Left forelimb (tissue), 1 donor: Measurements from ENCODE around the gene SETBP1.

Experiments used
- DNase-seq: peaks from one replicate; pipeline ENCODE4 v3.0.0-alpha.2; 2018; ENCODE audit warnings: low spot score

Gene SETBP1

DNA sequence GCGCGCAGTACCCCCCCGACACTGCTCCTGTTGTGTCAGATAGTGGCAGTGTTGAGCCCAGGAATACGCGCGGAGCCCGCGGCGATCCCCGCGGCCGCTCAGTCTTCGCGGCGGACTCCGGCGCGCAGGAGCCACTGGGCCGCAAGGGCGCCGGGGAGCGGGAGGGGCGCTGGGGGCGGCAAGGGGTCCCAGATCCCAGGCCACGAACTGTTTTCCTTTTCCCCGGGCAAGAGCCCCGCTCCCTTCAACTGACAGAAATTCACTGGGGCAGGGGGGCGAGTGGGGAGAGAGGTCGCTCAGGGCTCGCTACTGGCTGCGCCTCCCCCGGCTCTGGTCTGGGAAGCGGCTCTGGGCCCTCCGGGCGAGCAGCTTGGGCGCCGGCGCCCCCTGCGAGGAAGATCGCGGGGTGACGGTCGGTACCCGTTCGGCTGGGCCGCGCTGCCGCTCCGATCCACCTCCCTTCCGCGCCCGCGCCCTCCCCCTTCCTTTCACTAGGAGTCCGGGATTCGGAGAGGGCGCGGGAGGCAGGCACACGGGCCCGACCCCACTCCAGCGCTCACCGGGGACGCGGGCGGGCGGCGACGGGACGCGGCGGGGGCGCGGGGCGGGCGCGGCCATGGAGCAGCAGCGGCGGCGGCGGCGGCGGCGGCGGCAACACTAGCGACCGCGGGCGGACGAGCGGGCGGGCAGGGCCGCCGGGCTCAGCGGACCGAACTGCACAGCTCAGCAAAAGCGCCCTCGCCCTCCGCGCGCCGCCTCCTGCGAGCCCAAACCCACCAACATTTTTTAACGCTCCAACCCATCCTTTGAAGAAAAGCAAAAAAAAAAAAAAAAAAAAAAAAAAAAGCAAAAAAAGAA is 1.4 kb upstream of the SETBP1 start:
- peak; percentile 91 for DNase-seq

DNA sequence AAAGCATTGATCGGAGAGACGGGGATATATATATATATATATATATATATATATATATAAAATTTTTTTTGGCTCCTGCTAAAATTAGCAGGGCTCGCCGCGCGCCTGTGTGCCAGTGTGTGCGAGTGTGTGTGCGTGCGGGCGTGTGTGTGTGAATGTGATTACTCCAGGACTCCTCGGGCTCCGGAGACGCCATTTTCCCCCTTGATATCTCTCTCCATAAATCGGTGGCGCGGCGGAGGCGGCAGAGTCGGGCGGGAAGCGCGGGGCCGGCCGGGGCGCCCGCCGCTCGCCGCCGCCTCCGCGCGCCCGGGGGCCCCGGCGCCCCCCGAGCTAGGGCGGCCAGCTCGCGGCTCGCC is 795 bp upstream of the SETBP1 start:
- DNase-seq: peak; percentile 76

DNA sequence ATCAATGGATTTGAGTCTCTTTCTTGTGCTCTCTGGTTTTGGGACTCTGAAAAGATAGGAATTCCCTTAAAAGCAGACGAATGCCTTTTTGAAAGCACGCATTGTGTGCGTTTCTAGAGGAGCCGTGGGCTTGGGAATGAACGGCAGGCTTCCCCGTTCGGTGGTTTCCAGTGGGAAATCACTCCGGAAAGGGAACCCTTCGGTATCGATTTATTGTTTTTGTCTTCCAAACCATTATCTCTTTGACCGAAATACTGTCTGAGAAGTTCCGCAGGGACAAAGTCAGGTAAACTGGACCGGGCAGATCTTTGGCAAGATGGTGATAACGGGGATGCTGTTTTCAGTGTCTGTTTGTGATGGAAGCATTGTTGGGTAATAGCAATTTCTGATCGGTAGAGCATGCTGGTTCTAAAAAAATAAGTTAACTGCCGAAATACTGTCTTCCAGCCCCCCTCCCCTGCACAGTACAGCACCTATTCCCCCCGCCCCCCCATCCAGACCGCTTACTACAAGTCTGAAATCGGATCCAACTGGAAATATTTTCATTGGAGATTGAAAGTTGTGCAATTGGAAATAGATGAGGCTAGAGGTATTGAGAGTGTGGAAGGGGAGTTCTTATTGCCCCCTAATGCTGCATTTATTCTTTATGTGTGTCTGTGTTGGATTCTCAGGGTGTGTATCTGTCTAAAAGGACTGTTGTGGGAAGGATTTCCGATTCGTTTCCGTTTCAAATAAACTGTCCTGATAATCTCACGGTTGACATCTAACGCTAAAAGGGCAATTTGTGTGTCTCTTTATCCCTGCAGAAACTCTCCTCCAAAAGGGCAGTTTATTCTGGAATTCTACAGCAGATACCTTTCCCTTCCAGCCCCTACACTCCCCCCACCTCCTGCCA is 635 bp downstream of the SETBP1 start:
- no peak for DNase-seq

DNA sequence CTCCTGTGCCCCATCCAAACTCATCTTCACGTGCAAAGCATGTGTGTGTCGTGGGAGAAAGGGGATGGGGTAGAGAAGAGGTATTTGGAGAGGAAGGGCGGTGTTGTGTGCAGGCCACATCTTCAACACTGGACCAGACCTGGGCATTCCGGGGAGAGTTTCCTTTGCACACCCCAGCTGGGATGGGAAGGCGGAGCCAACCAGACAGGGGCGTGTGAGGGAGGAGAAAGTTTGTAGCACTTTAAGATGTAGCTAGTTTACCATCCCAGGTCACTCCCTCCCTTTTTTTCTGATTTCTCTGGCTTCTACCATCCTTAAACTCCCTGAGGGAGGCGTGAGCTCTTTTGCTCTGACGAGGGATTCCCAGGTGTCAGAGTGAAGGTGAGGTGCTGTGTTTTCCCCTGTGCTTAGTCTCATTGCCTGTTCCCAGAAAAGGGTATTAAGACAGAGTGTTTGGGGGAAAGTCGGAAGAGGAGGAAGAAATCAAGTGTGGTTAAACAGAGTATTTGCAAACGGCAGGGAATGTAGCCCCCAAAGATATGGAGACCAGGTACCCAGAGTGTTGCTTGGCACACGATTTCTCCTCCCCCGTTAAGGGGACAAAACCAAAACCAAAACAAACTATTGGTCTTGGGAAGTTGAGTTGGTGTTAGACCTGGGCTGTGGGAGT is 1.6 kb downstream of the SETBP1 start:
- no peak for DNase-seq

DNA sequence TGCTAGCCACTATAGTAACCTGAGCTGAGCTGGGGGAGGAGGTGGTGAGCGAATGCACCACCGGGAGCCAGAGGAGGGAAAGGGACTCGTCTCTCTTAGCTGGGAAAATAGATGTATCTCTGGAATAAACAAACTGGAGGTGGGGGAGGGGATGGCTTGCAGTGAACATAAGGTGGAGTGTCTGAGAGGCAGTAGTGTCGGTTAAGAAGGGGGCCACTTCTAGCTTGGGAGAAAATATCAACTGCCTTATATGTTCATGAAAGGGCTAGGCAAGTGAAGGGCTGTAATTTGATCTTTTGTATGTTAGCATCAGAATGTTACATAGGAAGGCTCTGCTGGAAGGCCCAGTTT is 2.2 kb downstream of the SETBP1 start:
- DNase-seq: no peak

DNA sequence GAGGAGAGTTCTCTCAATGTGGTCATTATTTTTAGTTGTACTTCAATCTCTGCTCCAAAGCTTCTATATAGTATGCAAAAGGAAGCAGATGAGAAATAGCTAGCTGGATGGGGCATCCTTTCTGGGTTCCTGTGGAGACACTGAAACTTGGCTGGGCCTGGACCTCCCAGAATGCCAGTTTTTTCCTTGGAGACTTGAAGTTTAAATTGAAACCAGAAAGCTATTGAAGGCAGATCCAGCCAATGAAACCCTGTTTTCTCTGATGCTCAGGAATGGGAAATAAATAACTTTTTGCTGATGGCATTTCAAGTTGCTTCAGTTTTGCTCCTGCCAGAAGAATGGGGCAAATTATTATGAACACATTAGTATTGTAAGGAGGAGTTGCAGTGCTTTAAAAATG is 2.9 kb downstream of the SETBP1 start:
- no peak for DNase-seq

DNA sequence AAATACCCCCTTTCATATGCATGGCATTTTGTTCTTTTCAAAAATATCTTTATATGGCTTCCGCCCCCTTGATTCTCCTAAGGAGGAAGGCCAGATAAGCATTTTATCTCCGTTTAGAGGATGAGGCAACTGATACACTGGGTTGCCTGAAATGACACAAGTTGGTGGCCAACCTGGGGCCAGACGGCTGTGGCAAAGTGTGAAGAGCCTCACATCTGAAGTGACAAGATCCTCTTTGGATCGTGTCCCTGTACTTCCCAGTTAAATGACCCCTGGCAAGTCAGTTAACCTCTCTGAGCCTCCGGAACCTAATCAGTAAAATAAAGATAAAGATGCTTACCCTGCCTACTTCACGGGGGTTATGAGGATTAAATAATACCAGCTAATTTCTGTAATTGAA is 4.6 kb downstream of the SETBP1 start:
- no peak for DNase-seq

DNA sequence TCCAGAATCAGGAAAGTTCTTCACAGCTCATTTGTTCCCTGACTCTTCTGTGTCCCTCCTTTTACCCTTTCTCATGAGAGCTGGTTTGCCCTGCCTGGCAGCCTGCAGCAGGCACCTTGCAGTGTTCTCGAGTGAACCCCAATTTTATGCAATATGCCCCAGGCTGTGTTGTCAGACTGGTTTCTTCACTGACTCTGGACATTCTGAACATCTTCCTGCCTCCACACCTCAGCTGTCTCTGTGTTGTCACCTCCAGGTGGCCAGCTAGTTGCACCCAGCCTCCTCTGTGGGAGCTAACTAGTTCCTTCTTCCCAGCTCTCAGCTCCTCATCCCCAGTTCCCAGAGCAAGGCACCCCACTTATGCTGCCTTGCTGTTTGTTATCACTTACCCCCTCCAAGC is 5.5 kb downstream of the SETBP1 start:
- DNase-seq: no peak

DNA sequence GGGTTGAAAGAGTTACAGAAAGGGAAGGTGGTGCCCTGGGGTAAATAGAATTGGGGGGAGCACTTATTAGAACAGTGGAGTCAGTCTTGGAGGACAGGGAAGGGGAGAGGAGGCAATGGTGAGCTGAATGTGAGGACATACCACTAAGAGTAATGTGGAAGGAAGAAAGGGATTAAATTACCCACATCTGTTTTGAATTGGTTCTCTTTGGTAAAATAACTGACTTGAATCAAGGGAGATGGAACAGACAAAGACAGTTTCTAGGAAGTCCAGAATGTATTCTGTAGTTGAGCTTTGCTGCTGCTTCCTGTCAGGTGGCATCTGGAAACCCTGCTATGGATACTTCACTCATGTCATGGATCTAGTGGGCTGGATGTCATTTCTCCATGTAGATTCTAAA is 6.7 kb downstream of the SETBP1 start:
- DNase-seq: no peak

DNA sequence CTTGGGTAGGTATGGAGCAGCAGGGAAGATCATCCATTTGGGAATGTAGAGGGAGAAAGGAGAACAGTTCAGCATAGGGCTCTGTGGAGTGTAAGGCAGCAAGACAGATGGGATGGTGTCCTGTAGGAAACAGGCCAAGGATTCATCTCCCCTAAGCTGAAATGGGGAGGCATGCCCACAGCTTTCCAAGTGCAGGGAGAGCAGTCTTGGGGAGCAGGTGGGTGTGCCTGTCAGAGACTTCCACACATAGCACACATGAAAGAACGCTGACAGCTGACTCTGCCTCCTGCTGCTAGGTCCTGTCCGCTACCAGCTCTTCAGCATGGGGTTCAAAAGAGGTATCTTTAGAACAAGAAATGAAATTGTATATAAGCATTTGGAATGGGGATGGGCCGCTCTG is 9.0 kb downstream of the SETBP1 start:
- no peak for DNase-seq

DNA sequence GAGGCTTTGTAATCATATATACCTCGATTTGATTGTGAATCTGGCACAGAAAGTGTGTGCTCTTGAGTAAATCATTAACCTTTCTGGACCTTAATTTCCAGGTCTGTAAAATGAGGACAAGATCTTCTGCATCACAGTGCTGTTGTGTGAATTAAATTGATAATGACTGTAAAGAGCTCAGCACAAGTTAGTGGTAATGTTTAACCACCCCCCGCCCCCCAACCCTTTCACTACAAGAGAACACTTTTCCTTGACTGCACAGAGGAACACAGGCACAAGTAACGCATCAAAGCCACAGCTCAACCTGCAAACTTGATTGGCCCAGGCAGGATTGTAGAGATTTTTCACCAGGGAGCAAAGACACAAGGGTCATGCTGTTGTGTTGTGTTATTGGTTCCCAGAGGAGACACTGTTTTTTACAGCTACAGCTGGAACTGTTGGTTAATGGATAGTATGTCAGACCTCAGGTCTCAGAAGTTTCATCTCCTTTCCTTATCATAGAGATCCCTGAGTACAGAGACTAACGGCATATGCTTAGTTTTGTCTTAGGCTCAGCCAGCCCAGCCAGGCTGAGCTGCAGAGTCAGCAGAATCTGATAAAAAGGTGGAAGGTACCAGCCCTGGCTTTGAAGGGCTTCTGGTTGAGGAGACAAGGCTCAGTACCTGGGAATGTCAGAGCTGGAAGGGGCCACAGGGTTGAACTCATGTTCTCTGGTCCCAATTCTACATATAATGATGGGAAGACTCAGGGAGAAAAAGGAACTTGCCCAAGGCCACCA is 10.6 kb downstream of the SETBP1 start:
- no peak for DNase-seq

DNA sequence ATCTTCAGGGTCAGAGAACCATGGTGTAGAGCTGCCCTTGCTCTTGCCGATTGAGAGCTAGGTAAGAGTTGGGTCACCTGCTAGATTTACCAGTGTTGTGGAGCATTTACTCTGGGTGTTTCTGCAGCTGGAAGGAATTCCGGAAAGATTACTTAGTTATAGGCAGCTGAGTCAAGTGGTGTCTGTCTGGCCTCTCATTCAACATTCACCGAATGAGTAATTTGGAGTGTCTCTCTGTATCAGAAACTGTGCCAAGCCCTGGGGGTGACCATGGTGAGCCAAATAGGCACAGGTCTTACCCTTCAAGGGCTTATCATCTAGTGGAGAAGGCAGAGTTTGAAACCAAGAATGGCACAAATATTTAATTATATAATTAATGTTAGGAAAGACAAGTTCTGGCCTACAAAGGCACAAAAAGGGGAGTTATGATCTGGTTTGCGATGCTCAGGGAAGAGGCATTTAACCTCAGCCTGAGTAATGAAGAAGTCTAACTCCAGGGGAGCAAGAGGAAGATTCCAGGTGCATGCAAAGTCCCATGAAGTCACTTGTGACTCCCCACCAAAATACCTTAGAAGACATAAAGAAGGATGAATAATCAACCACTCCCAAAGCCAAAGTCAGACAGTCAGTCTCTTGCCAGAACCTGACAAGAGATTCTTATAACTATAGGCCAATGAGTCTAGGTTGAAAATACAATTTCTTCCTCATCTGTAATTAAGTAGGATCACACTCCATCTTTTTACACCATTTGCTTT is 12.5 kb downstream of the SETBP1 start:
- DNase-seq: no peak

DNA sequence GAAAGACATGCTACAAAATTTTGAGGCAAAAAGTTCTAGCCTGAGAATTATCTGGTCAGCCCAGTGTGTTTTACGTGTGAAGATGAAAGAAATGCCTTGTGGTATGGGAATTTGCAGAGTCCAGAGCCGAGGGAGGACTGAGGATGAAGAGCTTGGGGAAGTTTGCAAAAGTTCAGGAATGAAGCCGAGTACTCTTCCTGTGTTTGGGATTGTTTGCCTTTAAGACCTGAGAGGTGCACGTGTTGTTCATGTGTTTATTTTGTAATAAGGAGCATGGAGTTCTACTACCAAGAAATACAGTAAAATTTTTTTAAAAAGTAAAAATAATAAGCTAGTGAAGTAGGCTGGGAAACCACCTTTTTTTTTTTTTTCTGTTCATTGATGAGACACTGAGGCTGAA is 14.8 kb downstream of the SETBP1 start:
- no peak for DNase-seq

DNA sequence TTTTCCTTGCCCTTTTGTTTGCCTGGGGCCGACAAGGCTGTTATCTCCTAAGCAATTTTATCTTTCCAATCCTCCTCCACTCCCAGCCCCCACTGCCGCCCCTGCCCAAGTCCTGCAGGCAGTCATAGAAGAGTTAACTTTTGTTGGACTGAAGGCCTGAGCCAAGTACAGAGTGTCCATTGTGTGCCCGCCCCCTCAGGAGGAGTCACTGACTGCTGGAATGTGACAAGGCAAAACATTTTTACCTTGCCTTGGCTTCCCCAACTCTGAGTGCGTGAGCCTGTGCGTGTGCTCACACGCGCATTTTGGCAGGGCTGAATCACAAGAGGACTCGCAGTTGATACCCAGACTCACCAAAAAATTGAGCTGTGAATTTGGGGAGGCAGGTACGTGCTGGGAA is 16.2 kb downstream of the SETBP1 start:
- DNase-seq: no peak

DNA sequence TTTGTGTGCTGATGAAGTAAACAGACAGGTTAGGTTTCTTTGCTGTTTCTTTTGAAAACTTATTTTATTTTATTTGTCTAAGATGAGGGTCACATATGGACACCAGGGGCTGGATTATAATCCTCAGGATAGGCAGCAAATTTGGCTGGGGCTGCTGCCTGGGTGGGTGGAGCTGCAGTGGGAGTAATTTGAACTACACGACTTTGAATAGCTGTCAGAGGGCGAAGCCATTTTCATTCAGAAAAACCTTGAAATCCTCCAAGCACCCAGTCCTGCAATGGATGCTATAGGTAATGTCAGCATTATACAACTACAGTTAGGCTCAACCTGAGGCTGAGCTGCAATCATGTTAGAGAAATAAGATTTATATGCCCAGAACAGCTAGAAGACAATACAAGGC is 16.6 kb downstream of the SETBP1 start:
- no peak for DNase-seq

DNA sequence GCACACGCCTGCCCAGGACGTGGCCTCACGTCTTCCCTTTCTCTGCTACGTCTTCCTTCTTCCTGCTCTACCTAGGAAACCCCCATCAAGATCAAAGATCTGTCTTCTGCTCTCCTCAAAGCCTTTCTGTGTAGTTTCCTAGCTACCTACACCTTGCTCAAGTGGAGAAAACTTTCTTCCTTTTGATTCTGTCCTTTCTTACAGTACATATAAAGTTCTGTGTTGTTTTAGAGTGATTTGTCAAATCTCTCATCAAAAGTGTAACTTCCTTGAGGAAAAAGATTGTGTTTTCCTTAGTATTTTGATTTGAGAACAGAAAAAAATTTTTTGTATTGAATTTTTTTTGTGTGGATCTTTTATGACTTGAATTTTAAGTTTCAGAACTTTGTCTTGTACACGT is 17.8 kb downstream of the SETBP1 start:
- no peak for DNase-seq

DNA sequence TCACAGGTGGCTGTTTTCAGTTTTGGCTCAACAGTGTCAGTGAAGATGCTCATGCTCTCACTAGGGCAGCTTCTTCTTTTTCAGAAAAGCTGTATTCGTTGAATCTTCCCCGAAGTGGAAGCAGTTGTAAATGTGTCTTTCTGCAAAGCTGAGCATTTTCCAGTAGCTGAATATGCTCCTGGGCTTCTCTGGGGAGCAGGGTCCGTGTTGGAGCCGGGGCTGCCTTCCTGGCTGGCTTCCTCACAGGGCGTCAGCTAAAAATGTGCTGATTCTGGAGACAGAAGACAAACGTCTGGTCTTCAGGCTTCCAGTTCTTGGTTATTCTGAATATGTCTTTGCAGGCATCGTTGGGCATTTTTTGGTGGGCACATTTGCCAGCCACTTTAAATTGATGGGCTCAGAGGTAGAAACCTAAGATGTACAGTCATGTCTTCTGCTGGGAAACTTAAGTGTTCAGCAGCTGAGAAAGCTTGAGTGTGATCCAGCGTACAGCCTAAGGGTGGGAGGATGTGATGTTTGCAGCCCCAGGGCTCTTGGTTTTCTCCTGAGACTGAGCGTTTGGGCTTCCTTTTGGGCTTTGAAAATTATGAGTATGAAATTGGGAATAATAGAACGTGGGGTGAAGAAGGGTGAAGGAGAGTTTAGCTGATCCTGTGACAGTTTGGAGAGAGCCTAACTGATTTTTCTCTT is 19.0 kb downstream of the SETBP1 start:
- DNase-seq: no peak

DNA sequence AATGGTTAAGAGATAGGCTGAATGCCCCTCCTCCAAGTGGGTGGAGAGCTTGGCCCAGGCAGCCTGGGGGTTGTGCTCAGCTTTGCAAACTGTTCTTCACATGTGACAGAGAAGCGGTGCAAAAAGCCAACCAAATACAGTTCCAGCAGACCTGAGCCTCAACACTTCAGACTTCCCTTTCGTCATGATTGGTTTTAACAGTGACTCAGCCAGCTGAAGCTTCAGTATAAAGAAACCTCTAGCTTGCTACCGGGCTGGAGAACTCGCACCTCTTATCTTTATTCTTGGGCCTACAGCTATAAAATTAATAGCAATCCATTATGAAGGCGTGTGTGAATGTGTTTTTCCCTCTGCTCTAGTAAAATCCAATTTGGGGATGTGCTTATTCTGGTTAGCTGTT is 20.0 kb downstream of the SETBP1 start:
- no peak for DNase-seq

DNA sequence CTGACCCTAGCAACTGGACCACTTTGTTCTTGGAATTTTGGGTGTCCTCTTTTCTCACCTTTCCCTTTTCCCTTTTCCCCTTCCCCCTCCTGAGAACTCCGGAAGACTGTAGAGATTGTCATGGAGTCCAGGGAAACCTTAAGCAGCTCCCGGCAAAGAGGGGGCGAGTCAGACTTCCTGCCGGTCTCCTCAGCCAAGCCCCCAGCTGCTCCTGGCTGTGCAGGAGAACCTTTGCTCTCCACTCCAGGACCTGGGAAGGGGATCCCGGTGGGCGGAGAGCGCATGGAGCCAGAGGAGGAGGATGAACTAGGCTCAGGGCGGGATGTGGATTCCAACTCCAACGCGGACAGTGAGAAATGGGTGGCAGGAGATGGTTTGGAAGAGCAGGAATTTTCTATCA is 20.5 kb downstream of the SETBP1 start:
- DNase-seq: no peak

DNA sequence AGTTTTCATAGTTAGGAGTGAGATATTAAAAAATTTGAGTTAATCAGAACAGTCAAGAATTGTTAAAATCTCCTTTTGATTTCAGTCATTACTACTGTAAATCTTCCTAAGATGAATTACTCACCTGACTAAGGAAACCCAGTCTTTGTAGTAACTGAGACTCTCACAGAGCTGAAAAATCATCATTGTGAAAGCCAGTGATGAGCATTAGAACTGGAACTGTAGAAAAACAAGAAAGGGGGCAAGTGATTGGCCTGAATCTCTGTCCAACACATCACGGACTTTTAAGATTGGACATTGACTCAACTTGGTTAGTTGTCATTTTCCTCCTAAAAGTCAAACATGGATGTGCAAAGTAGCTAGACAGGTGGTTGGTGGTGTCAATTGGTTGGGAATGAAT is 21.9 kb downstream of the SETBP1 start:
- no peak for DNase-seq
